Stimulated activated CD8-positive, alpha-beta memory T cell treated with anti-CD3 and anti-CD28 coated beads, Interleukin-4, amount 100 ng/mL, for 1 hour (primary cell): Measurements from ENCODE around the gene DHRS3.
"Not testable (repeated sequence)": the region's sequence is repeated elsewhere in the genome, so short reads cannot be mapped to it uniquely, and the experiment has no call there.

Experiments
- DNase-seq, 2 donors: peaks; one replicate each; pipeline ENCODE4 v3.0.0-alpha.2; 2020; ENCODE audit warnings: low read depth in 2 of 2, low spot score in 1 of 2

DHRS3 gene

GRCh38 chr1:12578860-12579422 is 39.1 kb downstream of the DHRS3 start:
- DNase-seq: no peak

- no peak for DNase-seq
Observed at GRCh38 chr1:12577020-12577419, 41.0 kb downstream of the DHRS3 start.

DNA sequence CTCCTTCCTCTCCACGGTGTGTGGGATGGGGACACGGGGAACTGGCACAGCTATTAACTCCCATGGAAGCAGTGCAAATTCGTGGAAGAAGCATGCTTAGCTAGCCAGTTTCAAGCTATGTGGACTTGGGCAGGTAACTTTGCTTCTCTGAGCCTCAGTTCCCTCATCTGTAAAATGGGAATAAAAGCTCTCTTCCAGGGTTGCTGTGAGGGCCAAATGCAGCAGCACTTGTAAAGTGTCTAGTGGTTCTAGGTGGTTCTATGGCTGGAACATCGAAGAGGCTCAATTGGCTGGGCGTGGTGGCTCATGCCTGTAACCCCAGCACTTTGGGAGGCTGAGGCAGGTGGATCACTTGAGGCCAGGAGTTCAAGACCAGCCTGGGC is 43.3 kb downstream of the DHRS3 start:
- no peak for DNase-seq

DNA sequence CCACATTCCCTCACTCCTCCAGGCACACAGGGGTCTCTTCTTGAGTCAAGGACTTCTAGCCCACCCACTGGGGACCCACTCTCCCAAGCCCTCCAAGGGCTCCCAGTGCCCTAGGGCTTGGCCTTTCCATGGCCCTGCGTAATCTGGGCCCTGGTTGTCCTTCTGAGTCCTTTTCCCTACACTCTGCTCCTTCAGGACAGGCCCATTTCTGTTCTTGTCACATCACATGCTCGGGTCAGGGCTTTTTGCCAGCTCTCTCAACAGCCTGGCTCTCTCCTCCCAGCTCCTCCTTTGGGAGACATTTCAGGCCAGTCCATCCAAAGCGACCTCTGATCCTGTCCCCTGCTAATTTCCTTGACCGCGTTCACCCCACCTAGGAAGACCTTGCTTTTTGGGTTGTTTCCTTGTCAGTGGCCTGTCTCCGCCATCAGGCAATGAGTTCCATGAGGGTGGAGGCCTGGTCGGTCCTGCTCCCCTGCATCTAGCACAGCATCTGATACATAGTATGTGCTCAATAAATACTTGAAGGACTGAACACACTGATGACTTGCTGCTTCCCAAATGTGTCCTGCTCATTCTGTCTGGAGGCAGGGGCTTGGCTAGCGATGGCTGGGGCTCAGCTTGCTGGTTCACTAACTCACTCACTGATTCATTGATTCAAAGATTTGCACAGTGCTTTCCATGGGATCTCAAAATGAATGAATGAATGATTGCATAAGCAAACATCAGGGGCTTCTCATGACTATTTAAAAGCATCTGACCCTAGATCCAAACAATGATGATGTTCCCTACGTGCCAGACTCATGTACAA is 44.8 kb downstream of the DHRS3 start:
- DNase-seq: no peak

DNA sequence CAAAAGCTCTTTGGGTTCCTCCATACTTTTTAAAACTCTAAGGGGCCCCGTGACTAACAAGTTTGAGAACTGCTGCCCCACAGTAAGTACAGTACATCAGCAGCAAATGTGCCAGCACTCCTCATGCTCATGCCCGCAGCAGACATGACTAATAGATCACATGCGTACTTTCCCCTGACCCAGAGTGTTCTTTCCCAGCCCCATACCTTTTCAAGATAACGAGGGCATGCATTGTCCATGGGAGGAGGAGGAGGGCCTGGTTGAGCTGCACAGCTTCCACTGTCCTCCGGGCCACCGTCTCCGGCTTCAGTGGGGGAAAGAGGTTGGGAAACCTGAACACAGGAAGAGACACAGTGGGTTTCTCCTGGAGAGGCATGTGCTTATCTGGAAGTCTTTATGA is 45.5 kb downstream of the DHRS3 start:
- DNase-seq: no peak

- DNase-seq: no peak
Observed at GRCh38 chr1:12570291-12570690, 47.7 kb downstream of the DHRS3 start.

DNA sequence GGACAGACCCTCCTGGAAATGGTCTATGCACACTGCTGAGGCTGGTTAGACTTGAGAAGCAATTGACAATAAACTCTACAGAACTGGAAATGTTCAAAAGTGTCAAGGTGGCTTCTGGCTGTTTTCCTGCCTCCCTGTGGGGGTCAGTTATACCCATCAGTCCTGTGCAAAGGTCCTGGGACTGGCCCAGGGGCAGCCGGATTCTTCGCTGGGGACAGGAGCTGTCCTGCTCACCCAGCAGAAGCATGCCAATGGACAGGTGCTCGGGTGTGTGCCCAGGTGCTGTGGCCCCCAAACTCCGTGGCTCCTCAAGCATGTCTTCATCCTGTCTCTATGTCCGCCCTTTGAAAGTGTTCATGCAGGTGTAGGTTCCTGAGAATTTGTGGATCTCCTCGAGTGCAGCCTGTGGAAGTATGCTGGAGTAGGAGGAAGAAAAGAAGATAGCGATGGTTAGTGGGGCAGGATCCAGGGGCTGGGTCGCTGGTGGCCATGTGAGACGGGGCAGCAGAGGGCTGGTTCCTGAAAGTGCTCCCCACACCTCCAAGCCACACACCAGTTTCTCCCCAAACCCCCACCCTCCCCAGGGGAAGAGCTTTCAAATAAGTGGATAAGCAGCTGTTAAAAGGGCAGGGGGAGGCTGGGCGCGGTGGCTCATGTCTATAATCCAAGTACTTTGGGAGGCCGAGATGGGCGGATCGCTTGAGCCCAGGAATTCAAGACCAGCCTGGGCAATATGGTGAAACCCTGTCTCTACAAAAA is 49.8 kb downstream of the DHRS3 start:
- no peak for DNase-seq

- DNase-seq: no peak
Observed at GRCh38 chr1:12567288-12567819, 50.7 kb downstream of the DHRS3 start.

- DNase-seq: no peak
Observed at GRCh38 chr1:12566484-12567287, 51.3 kb downstream of the DHRS3 start.

DNA sequence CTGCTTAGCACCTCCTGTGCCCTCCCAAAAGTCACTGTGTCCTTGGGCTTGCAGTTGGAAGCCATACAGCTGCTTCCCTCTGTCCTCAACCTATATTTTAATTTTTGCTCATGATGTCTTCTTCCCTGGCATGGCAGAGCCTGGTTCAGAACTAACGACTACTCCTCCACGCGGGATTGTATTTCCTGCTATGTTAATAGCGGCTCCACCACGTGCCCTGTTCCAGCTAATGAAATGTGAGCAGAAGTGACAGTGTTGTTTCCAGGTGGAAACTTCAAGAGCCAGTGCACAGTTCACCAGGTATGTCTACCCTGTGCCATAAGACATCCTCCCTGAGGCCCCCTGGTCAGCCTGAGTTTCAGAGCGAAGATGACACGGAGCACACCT is 52.1 kb downstream of the DHRS3 start:
- no peak for DNase-seq

DNA sequence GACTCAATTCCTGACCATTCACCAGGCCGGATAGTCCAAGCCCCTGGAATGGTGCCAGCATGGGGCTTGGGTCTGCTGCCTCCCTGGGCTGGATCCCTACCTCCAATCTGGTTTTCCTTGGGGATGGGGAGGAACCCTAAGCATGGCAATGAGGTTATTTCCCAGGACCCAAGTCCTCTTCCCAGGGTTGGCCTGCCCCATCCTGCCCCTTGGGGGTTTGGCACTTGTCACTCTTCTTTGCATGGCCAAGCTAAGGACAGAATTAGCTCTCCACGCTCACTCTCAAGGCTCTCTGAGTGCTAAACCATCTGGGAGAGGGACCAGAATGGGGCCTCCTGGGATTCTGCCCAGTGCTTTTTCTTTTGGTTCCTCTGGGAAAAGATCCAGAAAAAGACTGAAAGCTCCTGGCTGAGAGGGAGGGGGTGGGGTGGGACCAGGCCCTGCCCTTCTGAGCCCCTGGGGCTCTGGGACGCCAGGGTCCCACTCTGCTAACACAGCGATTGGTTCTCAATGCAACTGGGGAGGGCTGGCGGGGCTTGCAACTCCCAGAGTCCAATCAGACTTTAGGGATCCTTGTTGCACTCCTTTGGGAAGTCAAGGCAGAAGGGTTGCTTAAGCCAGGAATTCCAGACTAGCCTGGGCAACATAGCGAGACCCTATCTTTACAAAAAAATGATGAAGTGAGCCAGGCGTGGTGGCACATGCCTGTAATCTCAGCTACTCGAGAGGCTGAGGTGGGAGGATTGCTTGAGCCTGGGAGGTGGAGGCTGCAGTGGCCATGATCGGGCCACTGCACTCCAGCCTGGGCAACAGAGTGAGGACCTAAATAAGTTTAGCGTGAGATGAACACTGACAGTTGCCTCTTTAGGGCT is 52.7 kb downstream of the DHRS3 start:
- no peak for DNase-seq

DNA sequence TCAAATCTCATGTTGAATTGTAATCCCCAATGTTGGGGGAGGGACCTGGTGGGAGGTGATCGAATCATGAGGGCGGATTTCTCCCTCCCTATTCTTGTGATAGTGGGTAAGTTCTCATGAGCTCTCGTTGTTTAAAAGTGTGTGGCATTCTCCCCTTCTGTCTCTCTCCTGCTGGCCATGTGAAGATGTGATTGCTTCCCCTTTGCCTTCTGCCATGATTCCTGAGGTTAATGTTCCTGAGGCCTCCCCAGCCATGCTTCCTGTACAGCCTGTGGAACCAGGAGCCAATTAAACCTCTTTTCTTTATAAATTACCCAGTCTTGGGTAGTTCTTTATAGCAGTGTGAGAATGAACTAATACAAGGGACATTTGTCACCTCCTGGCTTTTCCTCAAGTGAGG is 53.8 kb downstream of the DHRS3 start:
- not testable (repeated sequence) for DNase-seq

GRCh38 chr1:12562955-12563576 is 54.9 kb downstream of the DHRS3 start:
- DNase-seq: no peak

GRCh38 chr1:12561121-12561520 is 56.9 kb downstream of the DHRS3 start:
- DNase-seq: no peak

GRCh38 chr1:12556957-12557935 is 60.8 kb downstream of the DHRS3 start:
- DNase-seq: no peak

DNA sequence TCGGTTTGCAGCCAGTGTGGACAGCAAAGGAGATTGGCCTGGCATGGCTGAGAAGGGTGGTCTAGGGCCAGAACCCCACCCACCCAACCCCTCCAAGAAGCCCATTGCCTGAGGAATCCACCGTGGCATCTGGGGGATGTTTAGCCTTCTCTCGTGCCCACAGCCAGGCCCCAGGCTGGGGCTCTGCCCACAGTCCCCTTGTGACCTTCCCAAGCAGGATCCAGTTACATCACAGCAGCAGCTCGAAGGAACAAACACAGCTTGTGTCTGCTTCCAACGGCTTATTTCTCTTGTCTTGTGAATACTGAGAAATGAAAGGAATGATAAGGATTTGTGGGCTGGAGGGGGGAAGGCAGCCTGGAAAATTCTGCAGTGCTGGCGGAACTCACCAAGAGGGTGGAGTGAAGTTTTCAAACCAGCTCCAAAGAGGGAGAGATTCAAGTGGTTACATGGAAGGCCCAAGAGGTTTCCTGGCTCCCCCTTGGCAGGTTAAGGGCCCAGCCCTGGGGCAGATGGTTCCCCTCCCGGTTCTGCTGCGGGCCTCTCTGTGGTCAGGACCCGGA is 61.6 kb downstream of the DHRS3 start:
- DNase-seq: no peak

DNA sequence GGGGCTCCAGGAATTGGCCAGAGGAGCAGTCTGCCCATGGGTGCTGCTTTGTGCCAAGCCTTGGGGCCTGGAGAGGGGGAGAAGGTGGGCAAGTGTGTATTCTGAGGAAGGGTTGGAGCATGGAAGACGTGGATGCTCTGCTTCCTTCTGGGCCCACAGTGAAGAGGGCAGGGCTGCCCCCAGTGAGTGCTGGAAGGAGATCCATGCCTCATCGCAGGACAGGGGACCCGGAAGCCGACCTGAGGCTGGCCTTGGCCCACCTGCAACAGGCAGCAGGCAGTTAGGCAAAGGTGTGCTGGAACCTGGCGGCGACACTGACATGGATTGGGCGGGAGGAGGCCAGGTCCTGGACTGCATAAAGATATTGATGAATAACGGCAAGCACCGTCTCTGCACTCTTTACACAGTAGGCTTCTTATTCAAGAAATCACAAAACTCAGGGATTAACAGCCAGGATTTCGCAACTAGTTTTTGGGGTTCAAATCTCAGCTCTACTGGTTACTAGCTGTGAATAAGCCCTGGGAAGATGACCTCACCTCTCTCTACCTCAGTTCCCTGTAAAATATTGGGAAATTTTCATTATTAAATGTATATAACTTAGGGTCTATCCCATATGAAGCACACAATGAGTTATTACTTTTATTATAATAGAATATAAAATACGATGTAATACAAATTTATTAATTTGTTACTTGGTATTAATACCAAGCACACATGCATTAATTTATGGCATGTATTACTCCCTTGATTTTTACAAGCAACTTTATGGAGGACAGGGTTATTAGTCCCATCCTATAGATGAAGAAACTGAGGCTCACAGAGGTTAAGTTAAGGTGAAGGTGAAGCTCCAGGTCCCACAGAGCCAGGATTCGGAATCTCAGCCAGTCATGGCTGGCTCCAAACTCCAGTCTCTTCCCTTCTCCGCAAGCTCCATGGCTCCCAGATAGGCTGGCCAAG is 62.3 kb downstream of the DHRS3 start:
- no peak for DNase-seq
